HG03354 (cell line): ENCODE results near the gene CCDC170.
"Not testable (repeated sequence)": the region's sequence is repeated elsewhere in the genome, so short reads cannot be mapped to it uniquely, and the experiment has no call there.

ENCODE experiments used
- ATAC-seq: cut with Tn5 transposase; IDR thresholded peaks from one replicate; pipeline ENCODE4 v1.9.1; 2021; ENCODE audit warnings: mild to moderate bottlenecking; ENCODE audit not compliant: unreplicated experiment, poor library complexity, severe bottlenecking

CCDC170 gene

DNA sequence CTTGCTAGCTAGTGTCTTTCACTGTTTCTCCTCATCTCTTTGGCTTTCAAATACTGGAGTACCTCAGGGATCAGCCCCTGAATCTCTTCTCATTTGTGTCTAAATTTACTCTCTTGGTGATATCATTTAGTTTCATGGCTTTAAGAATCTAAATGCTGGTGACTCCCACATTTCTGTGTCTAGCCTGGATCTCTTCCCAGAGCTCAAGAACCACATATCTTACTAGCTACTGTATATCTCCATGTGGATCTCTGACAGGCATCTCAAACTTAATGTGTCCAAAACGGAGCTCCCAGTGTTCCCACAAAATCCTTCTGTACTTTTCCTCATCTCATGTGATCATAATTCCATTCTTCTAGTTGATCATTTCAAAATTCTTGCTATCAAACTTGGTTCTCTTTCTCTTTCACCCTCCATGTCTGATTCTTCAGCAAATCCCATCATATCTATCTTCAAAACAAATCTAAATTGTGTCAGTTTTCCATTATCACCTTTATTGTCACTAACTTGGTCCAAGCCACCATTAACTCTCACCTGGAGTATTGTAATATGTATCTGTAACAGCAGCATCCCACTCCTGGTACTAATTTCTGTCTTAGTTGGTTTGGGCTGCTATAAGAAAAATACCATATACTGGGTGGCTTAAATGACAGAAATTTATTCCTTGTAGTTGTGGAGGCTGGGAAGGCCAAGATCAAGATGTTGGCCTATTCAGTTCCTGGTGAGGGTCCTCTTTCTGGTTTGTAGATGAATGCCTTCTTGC lies 45.9 kb downstream of the CCDC170 start:
- ATAC-seq: no peak

DNA sequence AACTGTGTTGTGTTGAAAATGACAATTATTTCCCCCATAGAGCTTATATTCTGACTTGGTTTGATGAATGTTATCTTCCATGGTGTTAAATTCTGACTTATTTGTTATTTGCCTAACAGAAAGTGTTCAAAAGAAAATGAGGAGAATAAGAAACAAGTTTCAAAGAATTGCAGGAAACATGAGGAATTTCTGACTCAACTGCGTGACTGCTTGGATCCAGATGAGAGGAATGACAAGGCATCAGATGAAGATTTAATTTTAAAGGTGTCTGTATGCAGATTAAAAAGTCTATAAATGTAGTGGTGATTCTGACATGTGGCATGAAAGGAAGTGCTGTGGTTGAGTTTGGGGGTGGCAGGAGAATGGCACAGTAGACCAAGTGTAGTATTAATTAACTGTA lies 50.6 kb downstream of the CCDC170 start:
- no peak for ATAC-seq

DNA sequence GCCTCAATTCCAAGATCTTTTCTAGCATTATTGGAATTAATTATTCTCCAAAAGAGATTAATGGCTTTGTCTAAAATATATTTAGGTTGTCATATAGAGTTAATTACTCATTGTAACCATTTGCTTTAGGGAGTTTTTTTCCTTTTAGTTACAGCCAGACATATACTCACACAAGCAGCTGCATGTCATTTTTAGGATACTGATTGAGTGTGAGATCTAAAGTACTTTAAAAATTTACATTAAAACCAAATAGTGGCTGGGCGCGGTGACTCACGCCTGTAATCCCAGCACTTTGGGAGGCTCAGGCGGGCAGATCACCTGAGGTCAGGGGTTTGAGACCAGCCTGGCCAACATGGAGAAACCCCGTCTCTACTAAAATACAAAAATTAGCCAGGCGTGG lies 51.1 kb downstream of the CCDC170 start:
- not testable (repeated sequence) for ATAC-seq

DNA sequence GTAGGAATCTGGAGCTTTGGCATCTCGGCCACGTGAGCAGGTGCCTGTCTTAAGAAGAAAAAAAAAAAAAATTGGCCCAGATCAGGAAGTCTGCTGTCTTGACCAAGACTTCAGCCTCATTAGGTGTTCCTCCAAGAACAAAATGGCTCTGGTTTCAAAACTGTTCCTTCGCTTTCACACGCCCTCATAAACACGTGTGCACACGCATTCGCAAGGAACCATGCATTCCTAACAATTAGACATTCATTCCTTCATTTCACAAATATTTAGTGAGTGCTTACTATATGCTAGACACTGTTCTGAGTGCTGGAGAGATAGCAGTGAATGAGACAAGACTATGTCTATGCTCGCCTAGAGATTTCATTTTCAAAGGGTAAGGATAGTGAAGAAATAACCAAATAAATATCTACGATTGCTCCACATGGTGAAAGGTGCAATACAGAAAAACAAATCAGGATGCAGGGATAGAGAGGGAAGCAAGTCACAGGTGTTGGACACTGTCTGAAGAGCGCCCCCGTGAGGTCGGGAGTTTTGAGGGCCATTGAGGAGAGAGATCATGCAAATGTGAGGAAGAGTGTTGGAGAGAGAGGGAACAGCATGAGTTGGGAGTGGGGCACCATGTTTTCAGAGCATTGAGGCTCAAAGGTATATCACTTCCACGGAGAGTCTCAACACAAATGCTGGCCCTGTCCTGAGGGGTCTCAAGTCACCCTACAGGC lies 53.3 kb downstream of the CCDC170 start:
- no peak for ATAC-seq

DNA sequence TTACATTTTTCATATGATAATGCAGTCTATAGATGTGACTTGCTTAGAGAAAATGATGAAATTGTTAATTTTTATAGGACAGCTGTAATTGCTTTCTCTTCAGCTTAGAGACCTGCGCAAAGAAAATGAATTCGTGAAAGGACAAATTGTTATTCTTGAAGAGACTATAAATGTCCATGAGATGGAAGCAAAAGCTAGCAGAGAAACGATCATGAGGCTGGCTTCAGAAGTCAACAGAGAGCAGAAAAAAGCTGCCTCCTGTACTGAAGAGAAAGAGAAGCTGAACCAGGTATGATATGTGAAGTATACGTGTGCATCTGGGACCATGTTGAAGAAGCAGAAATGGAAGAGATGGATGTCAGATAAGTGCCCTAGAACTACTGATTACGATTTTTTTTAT lies 54.4 kb downstream of the CCDC170 start:
- ATAC-seq: no peak

DNA sequence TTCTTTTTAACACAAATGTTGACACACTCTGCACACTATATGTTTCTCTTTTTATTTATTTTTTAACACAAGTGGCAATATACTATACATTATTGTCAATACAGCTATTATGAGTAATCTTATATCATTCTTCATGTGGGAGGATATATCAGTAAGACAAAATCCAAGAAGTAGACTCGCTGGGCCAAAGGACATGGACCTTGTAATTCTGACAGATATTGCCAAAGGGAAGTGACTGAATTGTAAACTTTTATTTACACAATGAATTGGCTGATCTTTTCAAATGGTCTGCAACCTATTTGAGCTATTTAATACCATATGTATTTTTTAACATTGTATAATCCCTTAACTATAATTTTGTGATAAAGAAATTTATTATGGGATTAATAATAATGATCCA lies 56.0 kb downstream of the CCDC170 start:
- no peak for ATAC-seq

DNA sequence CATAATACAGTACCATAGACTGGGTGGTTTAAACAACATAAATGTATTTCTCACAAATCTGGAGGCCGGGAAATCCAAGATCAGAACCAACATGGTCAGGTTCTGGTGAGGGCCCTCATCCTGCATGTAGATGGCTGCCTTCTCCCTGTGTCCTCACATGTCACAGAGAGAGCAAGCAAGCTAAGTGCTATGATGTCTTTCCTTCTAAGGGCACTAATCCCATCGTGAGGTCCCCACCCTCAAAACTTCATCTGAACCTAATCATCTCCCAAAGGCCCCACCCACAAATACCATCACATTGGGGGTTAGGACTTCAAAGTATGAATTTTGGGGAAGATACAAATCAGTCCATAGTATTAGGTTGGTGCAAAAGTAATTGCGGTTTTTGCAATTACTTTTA lies 56.8 kb downstream of the CCDC170 start:
- ATAC-seq: no peak

DNA sequence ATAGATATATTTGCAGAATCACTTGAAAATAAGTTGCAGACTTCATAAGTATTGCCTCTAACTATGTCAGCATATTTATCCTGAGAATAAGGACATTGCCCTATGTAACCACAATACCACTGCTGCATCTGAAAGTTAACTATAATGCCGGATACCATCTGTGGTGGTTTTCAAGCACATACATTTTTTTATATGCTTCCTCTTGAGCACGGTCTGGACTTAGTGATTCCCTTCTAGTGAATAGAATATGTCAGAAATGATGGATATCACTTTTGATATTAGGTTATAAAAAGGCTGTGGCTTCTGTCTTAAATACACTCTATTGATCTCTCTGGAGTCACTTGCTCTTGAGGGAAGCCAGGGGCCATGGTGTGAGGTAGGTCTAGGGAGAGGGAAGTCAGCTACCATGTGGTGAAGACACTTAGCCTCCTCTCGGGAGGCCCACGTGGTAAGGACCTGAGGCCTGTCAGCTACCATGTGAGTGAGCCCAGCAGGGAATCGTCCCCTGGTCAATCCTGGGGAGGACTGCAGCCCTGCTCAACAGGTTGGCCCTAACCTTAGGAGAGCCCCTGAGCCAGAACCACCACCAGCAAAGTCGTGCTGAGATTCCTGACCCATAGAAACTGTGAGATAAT lies 57.5 kb downstream of the CCDC170 start:
- ATAC-seq: no peak

DNA sequence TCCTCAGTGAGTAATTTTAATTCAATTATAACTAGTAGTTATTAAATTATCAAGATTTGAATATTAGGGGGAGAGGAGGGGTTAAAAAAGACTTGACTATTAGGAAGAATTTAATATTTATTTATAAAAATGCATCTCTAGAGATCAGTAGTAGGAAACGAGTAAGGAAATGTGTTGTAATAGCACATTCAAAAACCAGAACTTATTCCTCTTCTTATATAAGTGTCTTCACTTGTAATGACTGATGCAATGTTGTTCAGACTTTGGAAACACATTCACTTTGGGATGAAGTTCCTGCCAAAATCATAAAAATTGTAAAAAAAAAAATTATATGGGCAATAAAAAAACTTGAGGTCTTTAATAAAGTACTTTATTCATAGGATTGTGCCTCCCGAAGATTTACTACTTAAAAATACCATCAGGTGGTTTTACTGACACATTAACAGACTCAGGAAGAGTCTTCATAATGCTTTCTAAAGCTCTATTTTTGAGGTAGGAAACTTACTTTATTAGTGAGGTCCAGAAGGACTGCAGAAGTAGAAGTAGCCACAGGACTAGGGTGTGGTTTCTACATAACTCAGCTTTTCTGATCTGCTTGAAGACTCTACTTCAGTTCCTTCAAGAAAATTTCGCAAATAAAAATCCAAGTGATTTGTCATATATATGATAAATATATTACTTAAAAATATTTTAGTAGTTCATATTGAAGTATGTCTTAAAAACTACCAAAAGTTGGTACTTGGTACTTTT lies 59.8 kb downstream of the CCDC170 start:
- ATAC-seq: no peak

DNA sequence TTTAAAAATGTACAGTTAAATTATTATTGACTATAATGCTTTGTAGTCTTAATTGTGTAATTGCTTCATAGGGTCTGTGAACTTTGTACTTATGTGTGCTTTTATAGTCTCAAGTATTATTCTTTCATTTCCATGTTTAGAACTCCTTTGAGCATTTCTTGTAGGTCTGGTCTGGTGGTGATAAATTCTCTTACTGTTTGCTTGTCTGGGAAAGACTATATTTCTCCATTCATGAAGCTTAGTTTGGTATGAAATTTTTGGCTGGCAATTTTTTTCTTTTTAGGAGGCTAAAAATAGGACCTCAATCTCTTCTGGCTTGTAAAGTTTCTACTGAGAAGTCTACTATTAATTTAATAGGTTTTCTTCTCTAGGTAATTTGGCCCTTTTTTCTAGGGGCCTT lies 67.4 kb downstream of the CCDC170 start:
- no peak for ATAC-seq

DNA sequence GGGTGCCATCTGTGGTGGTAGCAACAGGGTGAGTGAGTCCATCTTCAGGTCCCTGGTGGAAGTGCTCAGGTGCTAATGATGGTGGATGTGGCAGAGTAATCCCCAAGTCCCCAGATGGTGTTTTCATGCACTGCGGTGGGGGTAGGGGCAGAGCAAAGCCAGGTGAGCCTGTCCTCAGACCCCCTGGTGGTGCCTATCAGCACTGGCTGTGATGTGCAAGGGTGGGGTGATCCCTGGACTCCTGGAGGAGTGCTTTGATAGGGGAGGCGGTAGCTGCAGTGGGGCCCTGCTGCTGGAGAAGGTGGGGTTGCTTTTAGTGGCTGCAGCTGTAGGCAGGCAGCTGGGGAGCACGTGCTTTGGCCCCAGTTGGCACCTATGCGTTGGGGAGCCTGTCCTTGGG lies 70.8 kb downstream of the CCDC170 start:
- ATAC-seq: no peak

DNA sequence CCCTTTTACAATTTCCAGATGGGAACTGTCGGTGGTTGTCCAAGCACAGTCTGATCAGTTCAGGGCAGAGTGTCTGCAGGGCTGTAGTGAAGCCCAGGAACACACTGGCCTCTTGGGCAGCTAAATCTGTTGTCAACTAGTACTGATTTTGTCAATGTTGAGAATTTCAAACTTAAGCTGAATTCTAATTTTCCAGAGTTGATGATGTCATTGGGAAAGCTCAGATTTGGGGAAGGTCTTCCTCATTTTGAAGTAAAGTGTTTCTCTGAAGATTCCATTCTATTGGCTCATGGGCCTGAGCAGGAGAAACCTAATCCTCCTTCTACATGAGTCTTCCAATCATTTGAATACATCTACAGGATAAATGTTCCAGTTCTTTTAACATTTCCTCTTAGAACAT lies 72.1 kb downstream of the CCDC170 start:
- no peak for ATAC-seq

DNA sequence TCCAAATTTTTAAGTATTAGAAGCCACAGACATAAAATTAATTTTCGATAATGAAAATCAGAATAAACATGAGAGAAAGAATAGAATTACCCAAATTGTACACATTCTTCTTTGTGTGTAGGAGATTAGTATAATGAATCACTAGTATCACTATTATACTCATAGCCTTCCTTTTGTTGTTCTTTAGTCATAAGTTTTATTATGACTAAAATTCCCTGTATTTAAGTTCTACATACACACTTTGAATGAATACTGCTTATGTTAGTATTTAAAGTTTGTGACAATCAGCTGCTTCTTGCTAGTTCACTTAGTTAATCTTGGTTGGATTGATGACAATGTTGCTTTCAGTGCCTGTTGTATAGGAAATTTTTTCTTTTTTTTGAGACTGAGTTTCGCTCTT lies 72.7 kb downstream of the CCDC170 start:
- ATAC-seq: no peak

DNA sequence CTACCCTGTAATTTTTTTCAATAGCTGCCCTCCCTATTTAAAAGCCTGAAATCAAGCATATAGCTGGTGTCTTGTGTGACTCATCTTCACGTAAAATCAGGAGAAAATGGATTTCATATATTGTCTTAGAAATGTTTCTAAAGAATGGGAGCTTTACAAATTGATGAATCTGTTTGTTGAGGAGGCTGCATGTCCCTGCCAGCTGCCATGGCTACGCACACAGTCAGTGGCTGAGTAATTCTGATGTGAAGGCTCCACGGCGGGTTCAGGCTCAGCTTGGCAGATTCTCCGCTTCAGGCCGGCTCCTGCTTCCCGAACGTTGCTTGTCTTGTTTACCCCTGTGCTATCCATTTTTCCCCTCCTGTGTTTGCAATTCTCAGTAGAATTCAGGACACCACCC lies 82.8 kb downstream of the CCDC170 start:
- ATAC-seq: no peak

DNA sequence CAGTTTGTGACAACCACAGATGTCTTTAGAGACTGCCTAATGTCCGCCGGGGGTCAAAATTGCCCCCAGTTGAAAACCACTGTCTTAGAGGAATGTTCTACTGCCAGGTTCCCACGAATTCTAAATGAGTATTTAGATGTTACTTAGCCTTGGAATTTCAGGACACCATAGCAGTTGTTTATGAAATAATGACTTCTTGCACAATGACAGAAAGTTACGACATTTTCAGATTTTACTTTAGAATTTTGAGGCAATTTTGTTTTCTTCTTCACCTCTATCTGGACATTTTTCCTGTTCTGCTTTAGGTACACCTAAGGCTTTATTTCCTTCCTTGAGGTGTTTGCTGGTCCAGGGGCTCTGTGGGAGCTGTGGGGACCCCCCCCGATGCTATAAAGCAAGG lies 83.4 kb downstream of the CCDC170 start:
- no peak for ATAC-seq

DNA sequence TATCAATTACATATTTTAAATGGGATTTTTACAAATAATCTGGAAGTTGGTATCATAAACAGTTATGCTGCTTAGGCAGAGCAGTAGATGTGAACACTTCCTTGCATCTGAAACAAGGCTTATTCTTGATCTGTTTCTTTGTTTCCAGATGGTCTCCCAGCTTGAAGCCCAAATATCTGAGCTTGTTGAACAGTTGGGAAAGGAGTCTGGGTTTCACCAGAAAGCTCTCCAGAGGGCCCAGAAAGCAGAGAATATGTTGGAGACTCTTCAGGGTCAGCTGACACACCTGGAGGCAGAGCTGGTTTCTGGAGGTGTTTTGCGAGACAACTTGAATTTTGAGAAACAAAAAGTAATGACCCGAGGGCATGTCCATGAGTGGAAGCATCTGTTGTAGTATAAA lies 91.9 kb downstream of the CCDC170 start:
- no peak for ATAC-seq

DNA sequence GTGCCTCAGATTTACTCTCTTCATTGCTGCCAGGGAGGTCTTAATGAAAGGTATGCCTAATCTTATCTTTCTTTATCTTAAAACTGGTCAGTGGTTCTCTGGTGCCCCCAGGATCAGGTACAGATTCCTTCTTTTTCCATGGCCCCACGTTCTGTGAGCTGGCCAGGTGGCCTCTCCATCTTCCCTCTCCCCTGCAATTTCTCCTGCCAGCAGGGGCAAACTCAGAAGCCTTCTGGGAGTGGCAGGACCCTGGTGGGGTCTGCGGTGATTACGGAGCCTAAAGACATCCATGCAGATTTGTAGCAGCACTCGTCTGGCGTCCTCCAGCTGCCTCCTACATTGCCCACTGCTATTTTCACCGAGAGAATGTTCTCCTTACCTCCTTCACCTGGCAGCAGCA lies 95.8 kb downstream of the CCDC170 start:
- no peak for ATAC-seq

DNA sequence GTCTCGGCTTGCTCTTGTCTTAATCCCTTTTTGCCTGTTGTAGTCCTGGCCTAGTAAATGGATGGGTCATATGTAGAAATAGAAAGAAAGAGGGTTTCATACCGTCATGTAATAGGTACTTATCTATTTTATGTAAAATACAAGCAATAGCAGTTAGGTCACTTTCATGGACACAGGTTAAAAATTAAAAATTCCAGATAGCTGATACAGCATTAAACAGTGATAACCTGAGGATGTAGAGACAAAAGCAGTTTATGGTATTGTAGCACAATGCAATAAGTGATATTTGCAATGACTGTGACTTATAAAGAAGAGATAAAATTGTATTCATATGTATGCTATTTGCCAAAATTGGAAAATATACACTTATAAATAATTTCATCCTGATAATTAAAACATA lies 96.9 kb downstream of the CCDC170 start:
- no peak for ATAC-seq

DNA sequence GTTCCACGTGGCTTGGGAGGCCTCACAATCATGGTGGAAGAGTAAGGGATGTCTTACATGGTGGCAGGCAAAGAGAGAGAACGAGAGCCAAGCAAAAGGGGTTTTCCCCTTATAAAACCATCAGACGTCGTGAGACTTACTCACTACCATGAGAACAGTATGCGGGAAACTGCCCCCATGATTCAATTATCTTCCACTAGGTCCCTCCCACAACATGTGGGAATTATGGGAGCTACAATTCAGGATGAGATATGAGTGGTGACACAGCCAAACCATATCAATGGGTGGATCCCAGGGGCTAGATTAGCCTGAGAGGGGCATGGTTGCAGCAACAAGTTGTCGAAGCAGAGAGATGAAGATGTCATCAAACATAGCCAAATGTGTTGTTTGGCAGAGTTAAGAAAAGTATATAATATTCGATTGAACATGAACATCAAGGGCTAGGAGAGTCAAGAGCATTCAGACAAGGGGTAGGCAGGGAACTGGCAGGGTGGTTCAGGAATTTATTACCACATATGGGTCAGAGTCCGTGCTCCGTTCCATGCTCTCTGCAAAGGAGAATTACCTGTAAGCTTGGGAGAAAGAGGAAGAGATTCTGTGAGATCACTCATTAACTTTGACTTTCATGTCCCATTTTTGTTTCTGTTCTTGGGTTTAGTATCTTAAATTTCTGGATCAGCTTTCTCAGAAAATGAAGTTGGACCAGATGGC lies 98.8 kb downstream of the CCDC170 start:
- no peak for ATAC-seq
